ENCODE results near the gene CLSTN2. TPM values are rescaled to one million over a fixed set of nuclear protein-coding genes. Genes with fewer than 3 reads are reported as not detected.

CLSTN2 gene
- total and polyA plus RNA-seq, 2 of the 8 experiments (the other 6 are each of a cell fraction or from before 2014, with no cell fraction given), result 0.39 to 0.52 TPM

DNA sequence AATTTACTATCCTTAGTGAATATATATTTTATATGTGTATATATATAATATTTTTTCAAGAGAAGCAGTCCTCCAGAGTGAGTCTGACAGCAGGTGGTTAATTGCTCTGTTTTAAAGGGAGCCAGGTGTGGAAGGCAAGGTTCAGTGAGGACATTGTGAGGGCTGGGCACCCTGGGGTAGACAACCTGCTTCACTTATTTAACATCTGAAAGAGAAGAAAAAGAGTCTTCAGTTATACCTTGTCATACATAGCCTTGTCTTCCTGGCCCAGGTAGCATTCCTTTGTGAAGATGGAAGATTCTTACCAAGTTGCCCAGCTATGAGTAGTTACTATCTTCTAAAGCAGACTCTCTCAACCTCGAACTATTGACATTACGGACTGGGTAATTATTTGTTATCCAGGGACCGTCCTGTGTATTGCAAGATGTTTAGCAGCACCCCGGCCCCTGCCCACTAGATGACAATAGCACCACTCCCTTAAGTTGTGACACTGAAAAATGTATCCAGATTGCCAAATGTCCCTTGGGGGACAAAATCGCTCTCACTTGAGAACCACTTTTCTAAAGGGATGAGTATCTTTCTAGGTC is 406.9 kb downstream of the CLSTN2 start:
- TF ChIP-seq ASH2L (IDR thresholded peaks at IDR 0.05; ENCODE audit: low read length), result no peak
- TF ChIP-seq CHD1 (IDR thresholded peaks at IDR 0.05; ENCODE audit: low read depth, low read length), result no peak
- TF ChIP-seq HDAC2 (IDR thresholded peaks at IDR 0.05; ENCODE audit: borderline replicate concordance in 1 of 2, low read depth in 2 of 2, low read length in 2 of 2), result peak; percentile 43 to 47; a peak in 2 of 4 replicates
- peak in 1 of 2 experiments; percentile 30 for TF ChIP-seq BCL11A (IDR thresholded peaks at IDR 0.05; ENCODE audit: low read depth in 2 of 2, low read length in 2 of 2)
- TF ChIP-seq TEAD4 (IDR thresholded peaks at IDR 0.05; ENCODE audit: low read depth, low read length), result 0 out of 2 replicates have a peak, but pooled peaks have one; percentile 2
- peak in 1 of 2 experiments; percentile 67; a peak in 1 of 3 replicates for TF ChIP-seq EP300 (IDR thresholded peaks at IDR 0.05; ENCODE audit: borderline replicate concordance in 1 of 2, low read depth in 2 of 2, low read length in 2 of 2)
- peak; percentile 92 for TF ChIP-seq NANOG (IDR thresholded peaks at IDR 0.05; ENCODE audit: insufficient read depth, low read depth, low read length, poor library complexity, severe bottlenecking)
- TF ChIP-seq BRCA1 (IDR thresholded peaks at IDR 0.05; ENCODE audit: low read depth, low read length), result no peak
- TF ChIP-seq TCF12 (IDR thresholded peaks at IDR 0.05; ENCODE audit: low read depth, low read length), result peak; percentile 98
- WGBS, 2 experiments (ENCODE audit: extremely low coverage in 1 of 2, insufficient coverage in 1 of 2, insufficient read length in 1 of 2, insufficient replicate concordance in 2 of 2, low coverage in 1 of 2, low lambda C conversion rate in 2 of 2, missing lambda C conversion rate in 1 of 2), result 29% methylated on average over 5 of the region's 5 CpGs; no CpG with 5 or more reads in 1 of the 2 experiments
- Histone ChIP-seq H3K9me3 (ENCODE audit: insufficient read depth in 2 of 2, low read depth in 1 of 2, low read length in 1 of 2) (no peaks in the 10 kb centered on the region), H4K8ac (ENCODE audit: extremely low read depth, insufficient read depth, low read length) (no peak overlapping the region), H2BK20ac (ENCODE audit: low read length) (peak overlapping the region; percentile 82; the same call in 1 of the 2 replicates), H3K14ac (ENCODE audit: insufficient read length) (no peak overlapping the region), H3K79me2 (ENCODE audit: control insufficient read depth in 1 of 2, insufficient read depth in 2 of 2, low read length in 2 of 2) (no peaks in the 10 kb centered on the region), H4K91ac (replicated peaks; ENCODE audit: insufficient read length, low read length) (peak overlapping the region; percentile 86), H3K36me3 (ENCODE audit: control insufficient read depth in 2 of 4, insufficient read depth in 4 of 4, low read length in 3 of 4) (no peaks in the 10 kb centered on the region), H3K4me3 (ENCODE audit: extremely low read depth in 1 of 4, insufficient read depth in 2 of 4, low read depth in 3 of 4, low read length in 4 of 4) (peak overlapping the region in 1 of 4 experiments; percentile 37; a peak in 1 of 8 replicates), H3K4me2 (ENCODE audit: insufficient read depth in 1 of 2, low read depth in 2 of 2, low read length in 2 of 2) (peak overlapping the region; percentile 5 to 48; a peak in 3 of 4 replicates), H3K4ac (replicated peaks; ENCODE audit: insufficient read length, low read depth, low read length) (peak overlapping the region; percentile 66), H3K79me1 (ENCODE audit: low read depth, low read length) (no peaks in the 10 kb centered on the region), H4K20me1 (replicated peaks in 1 of 2; ENCODE audit: control insufficient read depth in 1 of 2, insufficient read depth in 2 of 2, low read length in 2 of 2) (no peaks in the 10 kb centered on the region), H3K18ac (ENCODE audit: extremely low read depth, low read length) (peak overlapping the region; percentile 53; the same call in 1 of the 2 replicates), H2BK15ac (ENCODE audit: low read length) (no peak overlapping the region), H3K23me2 (ENCODE audit: low read depth, low read length) (no peaks in the 10 kb centered on the region), H3K27me3 (replicated peaks in 1 of 4; ENCODE audit: control insufficient read depth in 3 of 4, extremely low read depth in 1 of 4, insufficient read depth in 3 of 4, low read length in 3 of 4) (no peaks in the 10 kb centered on the region), H2AK5ac (ENCODE audit: low read depth, low read length) (0 out of 2 replicates have a peak overlapping the region, but pooled peaks have one; percentile 66), H3K27ac (ENCODE audit: low read depth, low read length) (peak overlapping the region; percentile 69), H3K4me1 (replicated peaks in 1 of 4; ENCODE audit: control insufficient read depth in 3 of 4, insufficient read depth in 4 of 4, low read length in 3 of 4) (peaks cover 5 to 16% (median 15%) of the 10 kb centered on the region in 4 experiments), H3K9ac (replicated peaks in 1 of 4; ENCODE audit: extremely low read depth in 1 of 4, low read depth in 3 of 4, low read length in 3 of 4) (no peak overlapping the region), H4K5ac (ENCODE audit: insufficient read length, low read depth, low read length) (peak overlapping the region; percentile 55), H3K23ac (ENCODE audit: insufficient read length) (no peak overlapping the region), H2BK120ac (replicated peaks; ENCODE audit: low read depth, low read length) (peak overlapping the region; percentile 80), H2BK5ac (ENCODE audit: low read depth, low read length) (peak overlapping the region; percentile 89; the same call in 1 of the 2 replicates), H3K56ac (replicated peaks; ENCODE audit: insufficient read length, low read depth, low read length) (no peak overlapping the region), H2BK12ac (ENCODE audit: low read depth, low read length) (0 out of 2 replicates have a peak overlapping the region, but pooled peaks have one; percentile 91), H2AFZ (ENCODE audit: low read length) (no peak overlapping the region)
- ChIA-PET CTCF (ENCODE audit: partially characterized antibody) (no interaction called here), POLR2A (ENCODE audit: partially characterized antibody) (interaction anchor here (1.6 kb wide), 1 partner anchor 9 kb away, joined by 4 read pairs; no protein-coding TSS in a partner anchor)
- FAIRE-seq (peak; percentile 90), DNase-seq (ENCODE audit: low read depth in 1 of 2, low spot score in 2 of 2) (peak; percentile 57 to 60)

All from H1 (cell line).